GM12874 (cell line): Measurements from ENCODE around the gene GPR153.

Source experiments
- TF ChIP-seq, protein P1 (sequence below): IDR thresholded peaks from 2 replicates; pipeline ENCODE4 v1.5.1; 2011; ENCODE audit warnings: low read depth, mild to moderate bottlenecking, control low read depth, low read length, moderate library complexity; ENCODE audit not compliant: insufficient read depth

GPR153 gene

GRCh38 chr1:6200188-6200809 is 60.6 kb downstream of the GPR153 start:
- TF ChIP-seq, protein P1, sequence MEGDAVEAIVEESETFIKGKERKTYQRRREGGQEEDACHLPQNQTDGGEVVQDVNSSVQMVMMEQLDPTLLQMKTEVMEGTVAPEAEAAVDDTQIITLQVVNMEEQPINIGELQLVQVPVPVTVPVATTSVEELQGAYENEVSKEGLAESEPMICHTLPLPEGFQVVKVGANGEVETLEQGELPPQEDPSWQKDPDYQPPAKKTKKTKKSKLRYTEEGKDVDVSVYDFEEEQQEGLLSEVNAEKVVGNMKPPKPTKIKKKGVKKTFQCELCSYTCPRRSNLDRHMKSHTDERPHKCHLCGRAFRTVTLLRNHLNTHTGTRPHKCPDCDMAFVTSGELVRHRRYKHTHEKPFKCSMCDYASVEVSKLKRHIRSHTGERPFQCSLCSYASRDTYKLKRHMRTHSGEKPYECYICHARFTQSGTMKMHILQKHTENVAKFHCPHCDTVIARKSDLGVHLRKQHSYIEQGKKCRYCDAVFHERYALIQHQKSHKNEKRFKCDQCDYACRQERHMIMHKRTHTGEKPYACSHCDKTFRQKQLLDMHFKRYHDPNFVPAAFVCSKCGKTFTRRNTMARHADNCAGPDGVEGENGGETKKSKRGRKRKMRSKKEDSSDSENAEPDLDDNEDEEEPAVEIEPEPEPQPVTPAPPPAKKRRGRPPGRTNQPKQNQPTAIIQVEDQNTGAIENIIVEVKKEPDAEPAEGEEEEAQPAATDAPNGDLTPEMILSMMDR = no peak

- TF ChIP-seq, protein P1 = no peak
Observed at GRCh38 chr1:6199298-6200187, 61.4 kb downstream of the GPR153 start, which contains the start of gene RPL22. Gene RPL22, minus strand, starts transcription at chr1:6199595. Its CDS starts 22 bp downstream, at chr1:6199573.

GRCh38 chr1:6198646-6199297 is 62.1 kb downstream of the GPR153 start:
- TF ChIP-seq, protein P1 = no peak

DNA sequence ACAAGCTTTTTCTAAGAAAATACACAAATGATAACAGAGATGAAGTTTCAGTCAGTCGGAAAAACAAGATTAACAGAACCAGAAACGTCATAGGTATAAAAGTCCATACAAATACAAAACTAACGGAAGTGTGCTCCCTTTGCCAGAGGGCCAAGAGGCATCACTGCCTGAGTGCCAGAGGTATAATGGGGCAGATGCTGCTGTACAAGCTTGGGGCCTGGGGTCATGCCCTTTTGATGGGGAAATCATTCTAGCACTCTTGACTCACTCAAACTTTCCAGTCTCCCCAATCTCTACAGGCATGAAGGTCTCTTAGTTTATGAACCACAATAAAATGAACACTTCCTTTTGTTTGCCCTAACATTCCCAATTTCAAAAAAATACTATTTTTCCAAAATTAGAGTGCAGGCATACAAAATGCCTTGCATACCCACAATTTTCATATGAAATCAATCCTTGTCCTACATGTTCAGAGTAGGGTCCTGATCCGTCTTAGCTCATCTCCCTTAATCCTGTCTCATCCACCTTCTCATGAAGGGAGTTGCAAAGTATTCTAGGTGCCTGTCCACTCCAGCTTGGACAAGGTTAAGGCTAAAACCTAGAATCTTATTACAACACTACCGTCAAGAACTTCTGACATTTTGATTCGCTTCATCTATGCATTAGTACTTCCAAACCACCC is 63.0 kb downstream of the GPR153 start:
- TF ChIP-seq, protein P1 = no peak
